HepG2 (cell line): ENCODE measurements around the gene NCDN. TPM values are rescaled to one million over a fixed set of nuclear protein-coding genes. Genes with fewer than 3 reads are reported as not detected.

Experiments used
- ATAC-seq: fragments of 200-7000 bp; cut with Tn5 transposase; 3 replicates; pipeline ENCODE4 v1.9.1; 2020; ENCODE audit warnings: mild to moderate bottlenecking, moderate library complexity
- BruUV-seq: library from RNA; stranded (reverse); fragments of 400-500 nt; replicated peaks from 2 replicates; lab custom pipeline; 2021; lab: Mats Ljungman, UMichigan
- CTCF ChIA-PET: fragments of 300-600 bp; formaldehyde crosslinking; extraction: SDS; loops from one replicate; lab custom pipeline; 2021; ENCODE audit warnings: low total read pairs, inconsistent platforms, low intra/inter-chr PET ratio; lab: Yijun Ruan, JAX
- POLR2A ChIA-PET: fragments of 350-600 bp; sonication (Branson Sonifier 250); formaldehyde crosslinking; loops from one replicate; lab custom pipeline; 2020; ENCODE audit warnings: antibody characterized with exemption, inconsistent platforms; lab: Yijun Ruan, JAX
- DNase-seq: peaks from one replicate; pipeline ENCODE4 v3.0.0-alpha.2; 2015; ENCODE audit warnings: low spot score
- FAIRE-seq: peaks from 3 replicates; lab custom pipeline; 2011; peaks lifted over from hg19 to GRCh38; lab: Jason Lieb, UNC
- H2AFZ ChIP-seq: one replicate; pipeline ENCODE4 v1.6.1; 2011; ENCODE audit warnings: low read length, inconsistent platforms
- H3K27ac ChIP-seq: fragments of 300-600 bp; 3 replicates; pipeline ENCODE4 v1.8.0; 2011; ENCODE audit warnings: mixed run types, mild to moderate bottlenecking, mixed read lengths, low read length, inconsistent platforms; ENCODE audit not compliant: insufficient read depth; ENCODE audit errors: extremely low read length
- H3K27me3 ChIP-seq, 2 experiments: fragments of 200-600 bp in 1 of 2; 2 replicates in 1 of 2; 3 replicates in 1 of 2; pipeline versions ENCODE4 v1.6.0 to v1.8.0; 2011; ENCODE audit warnings: low read length in 2 of 2, mild to moderate bottlenecking in 2 of 2, moderate library complexity in 2 of 2, inconsistent platforms in 1 of 2; ENCODE audit not compliant: insufficient read depth in 2 of 2, control insufficient read depth in 1 of 2
- H3K36me3 ChIP-seq, 2 experiments: fragments of 200-600 bp in 1 of 2; replicated peaks in 1 of 2; 2 replicates in 1 of 2; 3 replicates in 1 of 2; pipeline versions ENCODE4 v1.5.1 to v1.8.0; 2011; ENCODE audit warnings: low read length in 2 of 2, inconsistent platforms in 1 of 2; ENCODE audit not compliant: insufficient read depth in 2 of 2, control insufficient read depth in 1 of 2
- H3K4me1 ChIP-seq: 2 replicates; pipeline ENCODE4 v1.5.1; 2012; ENCODE audit warnings: low read length, inconsistent platforms; ENCODE audit not compliant: insufficient read depth
- H3K4me2 ChIP-seq: 2 replicates; pipeline ENCODE4 v1.6.0; 2011; ENCODE audit warnings: low read depth, low read length, inconsistent platforms
- H3K4me3 ChIP-seq, 3 experiments: fragments of 200-600 bp in 1 of 3; sonication (generic), shearing (Covaris generic) in 1 of 3; replicated peaks in 1 of 3; 2 replicates each; pipeline ENCODE4 v1.5.1; 2011 to 2016; ENCODE audit warnings: low read length in 3 of 3, inconsistent platforms in 2 of 3, low read depth in 2 of 3, mild to moderate bottlenecking in 2 of 3, control low read depth in 1 of 3, mixed read lengths in 1 of 3; ENCODE audit not compliant: insufficient read depth in 1 of 3
- H3K79me2 ChIP-seq: one replicate; pipeline ENCODE4 v1.6.1; 2011; ENCODE audit warnings: low read length, inconsistent platforms; ENCODE audit not compliant: insufficient read depth
- H3K9ac ChIP-seq: 2 replicates; pipeline ENCODE4 v1.6.0; 2011; ENCODE audit warnings: mild to moderate bottlenecking, low read depth, low read length, inconsistent platforms; ENCODE audit not compliant: insufficient read depth
- H3K9me3 ChIP-seq: 2 replicates; pipeline ENCODE4 v1.5.1; 2012; ENCODE audit warnings: mild to moderate bottlenecking, low read length
- H4K20me1 ChIP-seq: 2 replicates; pipeline ENCODE4 v1.6.0; 2011; ENCODE audit warnings: inconsistent platforms, mild to moderate bottlenecking, low read length, moderate library complexity; ENCODE audit not compliant: insufficient read depth
- AHR ChIP-seq: IDR thresholded peaks from 2 replicates; pipeline ENCODE4 v1.6.1; 2018; ENCODE audit warnings: missing genetic modification reagents, missing compliant biosample characterization
- DNMT3B ChIP-seq: conservative IDR thresholded peaks from 2 replicates; pipeline ENCODE4 v1.6.1; 2016; ENCODE audit warnings: missing biosample characterization, control low read depth
- HNF4G ChIP-seq, 2 experiments: sonication (generic) in 1 of 2; formaldehyde crosslinking in 1 of 2; IDR thresholded peaks; 2 replicates each; pipeline versions ENCODE4 v1.4.0 to v1.6.1; 2011 to 2020; ENCODE audit warnings: borderline replicate concordance in 2 of 2, low read depth in 2 of 2, mild to moderate bottlenecking in 2 of 2, low read length in 1 of 2, missing genetic modification reagents in 1 of 2, moderate library complexity in 1 of 2
- KDM1A ChIP-seq: IDR thresholded peaks from 2 replicates; pipeline ENCODE4 v1.6.1; 2016; ENCODE audit warnings: missing compliant biosample characterization
- PBX2 ChIP-seq: IDR thresholded peaks from 2 replicates; pipeline ENCODE4 v1.6.1; 2016; ENCODE audit warnings: control low read depth
- RCOR2 ChIP-seq: IDR thresholded peaks from 2 replicates; pipeline ENCODE4 v1.6.1; 2016; ENCODE audit warnings: missing biosample characterization, missing genetic modification reagents
- RELA ChIP-seq: sonication (generic); formaldehyde crosslinking; IDR thresholded peaks from 2 replicates; pipeline ENCODE4 v1.4.0; 2020; ENCODE audit warnings: missing genetic modification reagents
- SAP130 ChIP-seq: IDR thresholded peaks from 2 replicates; pipeline ENCODE4 v1.6.1; 2016; ENCODE audit warnings: low read depth
- SCMH1 ChIP-seq: sonication (generic); formaldehyde crosslinking; IDR thresholded peaks from 2 replicates; pipeline ENCODE4 v1.9.0; 2021; ENCODE audit warnings: missing genetic modification reagents, mild to moderate bottlenecking, borderline replicate concordance
- ZFAT ChIP-seq: sonication (generic); formaldehyde crosslinking; conservative IDR thresholded peaks from 2 replicates; pipeline ENCODE4 v1.8.1; 2023; ENCODE audit warnings: missing genetic modification reagents, inconsistent platforms
- ZNF136 ChIP-seq: sonication (generic); formaldehyde crosslinking; IDR thresholded peaks from 2 replicates; pipeline ENCODE4 v1.8.1; 2022; ENCODE audit warnings: low read depth, mild to moderate bottlenecking, moderate library complexity, missing genetic modification reagents
- ZNF276 ChIP-seq: sonication (generic); formaldehyde crosslinking; IDR thresholded peaks from 2 replicates; pipeline ENCODE4 v1.4.0; 2020; ENCODE audit warnings: mild to moderate bottlenecking, low read depth, missing genetic modification reagents
- ZNF296 ChIP-seq: sonication (generic); formaldehyde crosslinking; conservative IDR thresholded peaks from 2 replicates; pipeline ENCODE4 v1.5.0; 2020; ENCODE audit warnings: mild to moderate bottlenecking, missing genetic modification reagents
- WGBS: methylation state at CpG from one replicate; pipeline ENCODE4 v1.1.6; 2017; ENCODE audit warnings: low lambda C conversion rate; 5-methylcytosine and 5-hydroxymethylcytosine counted together
- in situ Hi-C: cut with HindIII; loops from 2 replicates; pipeline ENCODE4 v1.10.0; 2017; ENCODE audit warnings: low pct_unique_long_range_greater_than_20kb; ENCODE audit not compliant: extremely low pct_ligation_motif_present
- intact Hi-C: fragments of 100-400 bp; cut with micrococcal nuclease; formaldehyde crosslinking; loops from one replicate; pipeline ENCODE4 v1.10.0; 2022; ENCODE audit not compliant: unreplicated experiment
- polyA plus RNA-seq, 8 experiments: library from polyadenylated mRNA; depleted of rRNA in 3 of 8; stranded (reverse) in 7 of 8; unstranded in 1 of 8; fragments of >200 nt; fragmentation: Illumina TruSeq in 4 of 8; extraction: Trizol in 4 of 8; gene quantifications; 2 replicates each; pipeline versions ENCODE4 v1.2.1 to v1.2.3, GENCODE V29; 2011 to 2016; ENCODE audit warnings: low read depth in 4 of 8, missing spikeins in 1 of 8, mixed read lengths in 1 of 8; ENCODE audit not compliant: insufficient read depth in 1 of 8
- total RNA-seq, 5 experiments: library from RNA; depleted of rRNA; stranded (reverse); fragments of >200 nt; fragmentation: Illumina TruSeq; extraction: Trizol; gene quantifications; 2 replicates each; pipeline ENCODE4 v1.2.3, GENCODE V29; 2016; ENCODE audit warnings: low read depth in 1 of 5

NCDN gene
- total and polyA plus RNA-seq, 2 of the 13 experiments (the other 11 are each of a cell fraction or from before 2014, with no cell fraction given): 6.6 to 9.3 TPM

GRCh38 chr1:35598895-35599294 is 41.3 kb downstream of the NCDN start:
- intact Hi-C loops: no loop called here
- WGBS: 94% methylated on average over 2 of the region's 2 CpGs
- ATAC-seq: no peak
- no peaks in the 10 kb centered on the region for H3K9me3 ChIP-seq
- H3K4me1 ChIP-seq: no peaks in the 10 kb centered on the region
- FAIRE-seq: no peak
- H4K20me1 ChIP-seq: no peaks in the 10 kb centered on the region
- no peak overlapping the region for H3K27ac ChIP-seq
- CTCF ChIA-PET: no interaction called here
- no peak overlapping the region for H2AFZ ChIP-seq
- no peak overlapping the region for H3K4me3 ChIP-seq
- in situ Hi-C loops: no loop called here
- H3K36me3 ChIP-seq: peaks cover 7 to 37% of the 10 kb centered on the region in 2 experiments
- no peak for DNase-seq
- POLR2A ChIA-PET: no interaction called here
- H3K9ac ChIP-seq: no peak overlapping the region
- BruUV-seq: no TSS peak
- no peaks in the 10 kb centered on the region for H3K27me3 ChIP-seq
- TF ChIP-seq PBX2 (CRISPR knock-in tag): no peak
- no peak for TF ChIP-seq SCMH1 (CRISPR knock-in tag)
- TF ChIP-seq RELA: no peak
- no peak for TF ChIP-seq HNF4G (IDR thresholded peaks at IDR 0.05; ENCODE audit: borderline replicate concordance, low read depth, low read length)
- no peak for TF ChIP-seq HNF4G (CRISPR knock-in tag; IDR thresholded peaks at IDR 0.05; ENCODE audit: borderline replicate concordance, low read depth)
- TF ChIP-seq ZNF276 (CRISPR knock-in tag): no peak
- TF ChIP-seq ZNF296 (CRISPR knock-in tag): no peak
- TF ChIP-seq SAP130 (CRISPR knock-in tag): no peak
- no peak for TF ChIP-seq AHR (CRISPR knock-in tag)
- no peak for TF ChIP-seq DNMT3B (CRISPR knock-in tag)
- no peak for TF ChIP-seq RCOR2
- no peak for TF ChIP-seq ZFAT (CRISPR knock-in tag)
- TF ChIP-seq ZNF136 (CRISPR knock-in tag): no peak
- TF ChIP-seq KDM1A (CRISPR knock-in tag): no peak
- H3K79me2 ChIP-seq: no peaks in the 10 kb centered on the region
- H3K4me2 ChIP-seq: no peak overlapping the region
